SJSA1 (cell line): ENCODE results near the gene VDAC1. TPM values are rescaled to one million over a fixed set of nuclear protein-coding genes. Genes with fewer than 3 reads are reported as not detected.

Experiments used
- total RNA-seq: library from RNA; depleted of rRNA; stranded (reverse); fragments of >200 nt; shearing (Covaris generic); gene quantifications from 2 replicates; pipeline ENCODE4 v1.2.3, GENCODE V29; 2014; rRNA removed

Gene VDAC1
- total RNA-seq, 1 experiment from 2014 or later = 432 TPM

Other genes with a start within 250 kb of the VDAC1 start
- gene C5orf15, start 36.4 kb downstream of the VDAC1 start, total RNA-seq = 137 and 198 TPM in 2 replicates
- gene TCF7, start 109.7 kb upstream of the VDAC1 start, total RNA-seq = 17.8 and 33.5 TPM in 2 replicates
- gene SKP1, start 172.0 kb upstream of the VDAC1 start, total RNA-seq = 636 and 814 TPM in 2 replicates
- 445 and 446 TPM in 2 replicates for gene PPP2CA, start 221.1 kb upstream of the VDAC1 start, total RNA-seq